Pancreas (tissue), 10 donors: ENCODE data around the gene LRRC32. TPM values are rescaled to one million over a fixed set of nuclear protein-coding genes. Genes with fewer than 3 reads are reported as not detected.

Source experiments
- ATAC-seq, 4 donors: fragments of 200-7000 bp; cut with Tn5 transposase; one replicate each; pipeline versions ENCODE4 v1.8.0 to v1.9.1; 2020; ENCODE audit warnings: mild to moderate bottlenecking in 4 of 4, moderate library complexity in 4 of 4
- DNase-seq, 6 donors: peaks; one replicate each; pipeline ENCODE4 v3.0.0-alpha.2; 2020
- FAIRE-seq: peaks from 2 replicates; lab custom pipeline; 2012; peaks lifted over from hg19 to GRCh38; lab: Jason Lieb, UNC
- H3K27ac ChIP-seq, 4 donors: fragments of 200-600 bp; sonication (generic); 1 replicate in 3 of 4; 2 replicates in 1 of 4; pipeline versions ENCODE4 v1.5.0 to v1.8.0; 2020
- H3K27me3 ChIP-seq, 4 donors: fragments of 200-600 bp; one replicate each; pipeline ENCODE4 v1.8.0; 2021
- H3K36me3 ChIP-seq, 3 donors: fragments of 200-600 bp; sonication (generic) in 1 of 3; one replicate each; pipeline versions ENCODE4 v1.5.0 to v1.8.0; 2020 to 2021
- H3K4me1 ChIP-seq, 3 donors: fragments of 200-600 bp; one replicate each; pipeline ENCODE4 v1.8.0; 2021
- H3K4me3 ChIP-seq, 4 donors: fragments of 200-600 bp; sonication (generic) in 2 of 4; one replicate each; pipeline versions ENCODE4 v1.5.0 to v1.8.0; 2020 to 2021
- H3K9me3 ChIP-seq, 4 donors: fragments of 200-600 bp; one replicate each; pipeline ENCODE4 v1.8.0; 2021
- WGBS, 2 donors: extraction: QIAGEN DNeasy Blood & Tissue Kit; methylation state at CpG; one replicate each; pipeline ENCODE4 v1.1.7; 2013; 5-methylcytosine and 5-hydroxymethylcytosine counted together
- intact Hi-C, 3 donors: fragments of 100-400 bp; cut with DNase I; formaldehyde crosslinking; loops; one replicate each; pipeline versions ENCODE4 v1.11.1 to v1.14.2; 2022
- polyA plus RNA-seq, 2 donors: library from polyadenylated mRNA; stranded (reverse); fragments of 200-250 nt; gene quantifications; one replicate each; pipeline ENCODE4 v1.2.3, GENCODE V29; 2013
- total RNA-seq, 6 donors: library from RNA; stranded (reverse); fragmentation: NEBNext Ultra II Directional in 4 of 6; extraction: Animal tissue kit (Norgen Biotek cat#: 25700) in 4 of 6; gene quantifications; one replicate each; pipeline versions ENCODE4 v1.2.1 to v1.2.4, GENCODE V29; 2021 to 2023
- TF ChIP-seq, protein P1 (sequence below), 4 donors: fragments of 200-600 bp; sonication (generic) in 3 of 4; IDR thresholded peaks; one replicate each; pipeline versions ENCODE4 v1.5.0 to v1.8.0; 2021; ENCODE audit warnings: antibody characterized with exemption in 4 of 4
- donor health status: healthy with polysubstance abuse.
- donor health status: DM: no; HTN: no; CAD: no; lungs with moderate emphysema.
- donor health status: DM: no; HTN: no; CAD: no.
- donor health status: control.
- donor health status: control.
- donor health status: Bipolar disorder and iron deficiency.
- donor health status: DM: yes; HTN: yes; CAD: no.
- donor health status: DM: no; HTN: no; CAD: no.
- donor health status: DM: no; HTN: no; CAD: no.
- donor health status: DM: yes; HTN: yes; CAD: no.

Gene LRRC32
- total and polyA plus RNA-seq, 8 donors = 5.7 to 43.0 (median 12.0) TPM

DNA sequence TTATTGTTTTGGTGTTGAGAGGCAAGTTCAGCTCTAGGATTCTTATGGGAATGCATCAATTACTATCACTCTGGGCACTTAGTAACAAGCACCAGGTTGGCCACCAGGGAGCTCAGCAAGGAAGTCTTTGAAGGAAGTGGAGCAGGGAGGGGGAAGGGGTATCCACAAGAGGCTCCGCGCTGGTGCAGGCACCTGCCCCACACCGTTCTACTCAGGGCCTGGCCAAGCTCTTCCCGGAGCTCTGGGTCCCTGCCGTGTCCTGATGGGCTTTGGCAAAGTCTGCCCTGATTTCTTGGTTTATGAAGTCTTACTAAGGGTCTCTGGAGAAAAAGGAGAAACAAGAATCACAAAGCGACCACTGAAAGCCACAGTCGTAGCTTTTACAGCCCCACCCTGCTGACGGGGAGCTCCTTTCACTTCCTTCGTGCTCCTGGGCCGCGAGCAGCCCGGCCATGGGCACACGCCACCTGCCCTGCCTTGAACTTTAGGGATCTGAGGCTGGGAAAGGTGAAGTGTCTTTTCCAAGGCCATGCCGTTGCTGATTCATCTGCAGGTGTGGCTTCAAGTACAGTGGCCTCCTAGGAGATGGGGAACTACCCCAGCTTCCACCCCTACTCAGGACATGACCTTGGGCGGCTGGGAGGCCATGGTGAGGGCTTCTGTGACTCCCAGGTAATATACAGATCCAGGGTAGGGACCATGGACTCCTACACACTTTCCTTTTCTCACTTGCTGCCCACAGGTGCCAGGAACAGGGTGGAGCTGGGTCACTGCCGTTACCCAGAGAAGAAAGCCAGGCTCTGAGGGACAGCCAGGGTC, 15.9 kb upstream of the LRRC32 start:
- intact Hi-C loops = no loop called here
- H3K27ac ChIP-seq = no peak overlapping the region
- ATAC-seq (no peak), FAIRE-seq (no peak), DNase-seq (no peak)
- TF ChIP-seq, protein P1, sequence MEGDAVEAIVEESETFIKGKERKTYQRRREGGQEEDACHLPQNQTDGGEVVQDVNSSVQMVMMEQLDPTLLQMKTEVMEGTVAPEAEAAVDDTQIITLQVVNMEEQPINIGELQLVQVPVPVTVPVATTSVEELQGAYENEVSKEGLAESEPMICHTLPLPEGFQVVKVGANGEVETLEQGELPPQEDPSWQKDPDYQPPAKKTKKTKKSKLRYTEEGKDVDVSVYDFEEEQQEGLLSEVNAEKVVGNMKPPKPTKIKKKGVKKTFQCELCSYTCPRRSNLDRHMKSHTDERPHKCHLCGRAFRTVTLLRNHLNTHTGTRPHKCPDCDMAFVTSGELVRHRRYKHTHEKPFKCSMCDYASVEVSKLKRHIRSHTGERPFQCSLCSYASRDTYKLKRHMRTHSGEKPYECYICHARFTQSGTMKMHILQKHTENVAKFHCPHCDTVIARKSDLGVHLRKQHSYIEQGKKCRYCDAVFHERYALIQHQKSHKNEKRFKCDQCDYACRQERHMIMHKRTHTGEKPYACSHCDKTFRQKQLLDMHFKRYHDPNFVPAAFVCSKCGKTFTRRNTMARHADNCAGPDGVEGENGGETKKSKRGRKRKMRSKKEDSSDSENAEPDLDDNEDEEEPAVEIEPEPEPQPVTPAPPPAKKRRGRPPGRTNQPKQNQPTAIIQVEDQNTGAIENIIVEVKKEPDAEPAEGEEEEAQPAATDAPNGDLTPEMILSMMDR (IDR thresholded peaks at IDR 0.05) = no peak
- H3K27me3 ChIP-seq = no peaks in the 10 kb centered on the region
- H3K4me3 ChIP-seq = no peak overlapping the region
- no peaks in the 10 kb centered on the region for H3K9me3 ChIP-seq
- H3K36me3 ChIP-seq = no peaks in the 10 kb centered on the region
- WGBS, 2 donors = 72% methylated on average over 16 of the region's 16 CpGs
- H3K4me1 ChIP-seq = no peaks in the 10 kb centered on the region

DNA sequence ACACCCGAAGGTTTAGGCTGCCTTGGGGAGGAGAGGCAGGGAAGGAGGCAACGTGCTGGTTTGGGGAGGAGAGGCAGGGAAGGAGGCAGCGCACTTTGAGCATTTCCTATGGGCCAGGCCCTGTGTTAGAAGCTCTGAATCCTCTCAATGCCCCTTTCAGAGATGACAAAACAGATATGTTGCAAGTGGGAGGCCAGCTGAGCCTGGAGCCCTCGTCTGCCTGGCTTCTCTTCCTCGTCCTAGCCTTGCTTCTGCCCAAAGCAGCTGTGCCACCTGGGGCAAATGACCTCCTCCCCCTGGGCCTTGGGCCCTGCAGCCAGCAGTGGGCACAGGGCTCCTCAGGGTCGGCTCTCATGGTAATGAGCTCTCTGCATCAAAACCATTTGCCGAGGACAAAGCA, 15.3 kb upstream of the LRRC32 start:
- H3K9me3 ChIP-seq = no peaks in the 10 kb centered on the region
- H3K36me3 ChIP-seq = no peaks in the 10 kb centered on the region
- 60 to 70% methylated on average over 7 of the region's 7 CpGs for WGBS, 2 donors
- no peak overlapping the region for H3K4me3 ChIP-seq
- no peaks in the 10 kb centered on the region for H3K27me3 ChIP-seq
- no peak for DNase-seq
- intact Hi-C loops = no loop called here
- no peak for ATAC-seq
- no peak for FAIRE-seq
- TF ChIP-seq, protein P1 (IDR thresholded peaks at IDR 0.05) = no peak
- H3K27ac ChIP-seq = no peak overlapping the region
- H3K4me1 ChIP-seq = no peaks in the 10 kb centered on the region

DNA sequence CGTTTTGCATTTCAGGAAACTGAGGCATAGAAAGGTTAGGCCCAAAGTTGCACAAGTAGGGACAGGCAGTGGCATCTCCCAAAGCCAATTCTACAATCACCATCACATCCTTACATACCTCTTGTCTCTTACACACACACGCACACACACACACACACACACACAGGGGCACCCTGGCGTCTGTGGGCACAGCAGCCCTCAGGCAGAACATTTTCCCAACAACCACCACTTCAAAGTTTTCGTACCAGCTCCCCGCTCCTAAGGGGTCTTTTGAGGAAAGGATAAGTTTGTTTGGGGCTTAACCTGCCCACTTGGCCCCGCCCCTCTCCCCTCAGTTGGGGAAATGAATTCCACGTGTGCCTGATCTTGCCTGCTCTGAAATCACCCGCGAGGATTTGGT, 14.7 kb upstream of the LRRC32 start:
- Histone ChIP-seq H3K27ac (no peak overlapping the region), H3K4me3 (no peak overlapping the region), H3K27me3 (no peaks in the 10 kb centered on the region), H3K9me3 (no peaks in the 10 kb centered on the region), H3K4me1 (no peaks in the 10 kb centered on the region), H3K36me3 (no peaks in the 10 kb centered on the region)
- WGBS, 2 donors = 83 to 87% methylated on average over 9 of the region's 9 CpGs
- intact Hi-C loops = no loop called here
- ATAC-seq (no peak), FAIRE-seq (no peak), DNase-seq (no peak)
- TF ChIP-seq, protein P1 (IDR thresholded peaks at IDR 0.05) = no peak

DNA sequence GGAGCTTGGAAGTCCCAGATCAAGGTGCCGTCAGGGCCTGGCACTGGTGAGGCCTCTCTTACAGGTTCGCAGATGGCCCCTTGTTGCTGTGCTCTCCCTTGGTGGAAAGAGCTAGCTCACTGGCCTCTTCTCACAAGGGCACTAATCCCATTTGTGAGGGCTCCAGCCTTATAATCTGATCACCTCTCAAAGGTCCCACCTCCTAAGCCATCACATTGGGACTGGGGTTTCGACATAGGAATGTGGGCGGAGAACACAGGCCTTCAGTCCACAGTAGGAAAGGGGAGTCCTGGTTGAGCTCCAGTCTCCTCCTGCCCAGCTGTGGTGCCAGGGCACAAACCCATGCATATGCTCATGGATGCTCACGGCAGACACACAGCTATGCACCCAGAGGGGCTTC, 14.0 kb upstream of the LRRC32 start:
- FAIRE-seq = no peak
- intact Hi-C loops = no loop called here
- Histone ChIP-seq H3K27me3 (no peaks in the 10 kb centered on the region), H3K4me3 (no peak overlapping the region), H3K4me1 (no peaks in the 10 kb centered on the region), H3K27ac (no peak overlapping the region), H3K36me3 (no peaks in the 10 kb centered on the region), H3K9me3 (no peaks in the 10 kb centered on the region)
- no peak for ATAC-seq
- WGBS, 2 donors = 95 to 97% methylated on average over 5 of the region's 5 CpGs
- TF ChIP-seq, protein P1 (IDR thresholded peaks at IDR 0.05) = no peak
- DNase-seq = no peak
